ENCODE results near the gene SND1.

Gene SND1

GRCh38 chr7:127850195-127850594, 198.2 kb downstream of the SND1 start:
- no peaks in the 10 kb centered on the region for H3K9me3 ChIP-seq (ENCODE audit: control insufficient read depth, insufficient read depth, low read length)
- no peak overlapping the region for H3K9ac ChIP-seq (ENCODE audit: low read depth, low read length)
- no peak overlapping the region for H3K27ac ChIP-seq (ENCODE audit: low read depth, low read length)
- peaks cover 25% of the 10 kb centered on the region for H3K36me3 ChIP-seq (ENCODE audit: control insufficient read depth, insufficient read depth, low read length)
- peaks cover 22% of the 10 kb centered on the region for H3K4me1 ChIP-seq (ENCODE audit: control insufficient read depth, insufficient read depth, low read length)
- H3K27me3 ChIP-seq (ENCODE audit: control insufficient read depth, insufficient read depth, low read length): no peaks in the 10 kb centered on the region
- no peak overlapping the region for H3K4me3 ChIP-seq (ENCODE audit: low read depth, low read length)

- H3K9me3 ChIP-seq (ENCODE audit: control insufficient read depth, insufficient read depth, low read length): no peaks in the 10 kb centered on the region
- H3K27ac ChIP-seq (ENCODE audit: low read depth, low read length): no peak overlapping the region
- peaks cover 6% of the 10 kb centered on the region for H3K36me3 ChIP-seq (ENCODE audit: control insufficient read depth, insufficient read depth, low read length)
- no peak overlapping the region for H3K9ac ChIP-seq (ENCODE audit: low read depth, low read length)
- no peaks in the 10 kb centered on the region for H3K27me3 ChIP-seq (ENCODE audit: control insufficient read depth, insufficient read depth, low read length)
- peaks cover 18% of the 10 kb centered on the region for H3K4me1 ChIP-seq (ENCODE audit: control insufficient read depth, insufficient read depth, low read length)
- no peak overlapping the region for H3K4me3 ChIP-seq (ENCODE audit: low read depth, low read length)
Measured at GRCh38 chr7:127854383-127854782, 202.4 kb downstream of the SND1 start.

GRCh38 chr7:127857464-127857841, 205.5 kb downstream of the SND1 start:
- Histone ChIP-seq H3K9ac (ENCODE audit: low read depth, low read length) (no peak overlapping the region), H3K27ac (ENCODE audit: low read depth, low read length) (no peak overlapping the region), H3K4me3 (ENCODE audit: low read depth, low read length) (no peak overlapping the region), H3K4me1 (ENCODE audit: control insufficient read depth, insufficient read depth, low read length) (peaks cover 18% of the 10 kb centered on the region), H3K9me3 (ENCODE audit: control insufficient read depth, insufficient read depth, low read length) (no peaks in the 10 kb centered on the region), H3K36me3 (ENCODE audit: control insufficient read depth, insufficient read depth, low read length) (no peaks in the 10 kb centered on the region), H3K27me3 (ENCODE audit: control insufficient read depth, insufficient read depth, low read length) (no peaks in the 10 kb centered on the region)

- Histone ChIP-seq H3K36me3 (ENCODE audit: control insufficient read depth, insufficient read depth, low read length) (no peaks in the 10 kb centered on the region), H3K9ac (ENCODE audit: low read depth, low read length) (no peak overlapping the region), H3K27me3 (ENCODE audit: control insufficient read depth, insufficient read depth, low read length) (no peaks in the 10 kb centered on the region), H3K4me1 (ENCODE audit: control insufficient read depth, insufficient read depth, low read length) (peaks cover 18% of the 10 kb centered on the region), H3K27ac (ENCODE audit: low read depth, low read length) (no peak overlapping the region), H3K4me3 (ENCODE audit: low read depth, low read length) (no peak overlapping the region), H3K9me3 (ENCODE audit: control insufficient read depth, insufficient read depth, low read length) (no peaks in the 10 kb centered on the region)
Measured at GRCh38 chr7:127858091-127858914, 206.3 kb downstream of the SND1 start.

- Histone ChIP-seq H3K27me3 (ENCODE audit: control insufficient read depth, insufficient read depth, low read length) (no peaks in the 10 kb centered on the region), H3K9me3 (ENCODE audit: control insufficient read depth, insufficient read depth, low read length) (no peaks in the 10 kb centered on the region), H3K4me3 (ENCODE audit: low read depth, low read length) (no peak overlapping the region), H3K27ac (ENCODE audit: low read depth, low read length) (no peak overlapping the region), H3K9ac (ENCODE audit: low read depth, low read length) (no peak overlapping the region), H3K36me3 (ENCODE audit: control insufficient read depth, insufficient read depth, low read length) (no peaks in the 10 kb centered on the region), H3K4me1 (ENCODE audit: control insufficient read depth, insufficient read depth, low read length) (peaks cover 18% of the 10 kb centered on the region)
Measured at GRCh38 chr7:127858915-127859189, 206.9 kb downstream of the SND1 start.

DNA sequence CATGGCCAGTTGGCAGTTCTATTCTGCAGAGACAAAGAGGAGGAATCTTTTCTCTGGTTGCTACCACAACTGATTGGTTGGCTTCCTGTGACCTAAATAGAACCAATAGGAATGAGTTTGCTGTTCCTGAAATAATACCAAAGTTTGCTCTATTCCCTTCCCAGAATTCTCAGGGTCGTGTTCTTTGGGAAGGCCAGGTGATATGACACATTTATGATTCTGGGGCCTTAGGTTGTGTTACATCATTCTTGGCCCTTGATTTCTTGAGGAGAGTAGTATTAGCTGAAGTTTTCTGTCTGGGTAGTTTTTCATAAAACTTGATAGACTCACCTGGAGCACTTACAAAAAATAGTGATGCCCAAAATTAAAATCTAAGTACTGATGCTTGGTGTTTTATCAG, 207.3 kb downstream of the SND1 start:
- H3K9me3 ChIP-seq (ENCODE audit: control insufficient read depth, insufficient read depth, low read length): no peaks in the 10 kb centered on the region
- no peak overlapping the region for H3K4me3 ChIP-seq (ENCODE audit: low read depth, low read length)
- no peaks in the 10 kb centered on the region for H3K27me3 ChIP-seq (ENCODE audit: control insufficient read depth, insufficient read depth, low read length)
- no peak overlapping the region for H3K27ac ChIP-seq (ENCODE audit: low read depth, low read length)
- no peaks in the 10 kb centered on the region for H3K36me3 ChIP-seq (ENCODE audit: control insufficient read depth, insufficient read depth, low read length)
- peaks cover 18% of the 10 kb centered on the region for H3K4me1 ChIP-seq (ENCODE audit: control insufficient read depth, insufficient read depth, low read length)
- no peak overlapping the region for H3K9ac ChIP-seq (ENCODE audit: low read depth, low read length)

DNA sequence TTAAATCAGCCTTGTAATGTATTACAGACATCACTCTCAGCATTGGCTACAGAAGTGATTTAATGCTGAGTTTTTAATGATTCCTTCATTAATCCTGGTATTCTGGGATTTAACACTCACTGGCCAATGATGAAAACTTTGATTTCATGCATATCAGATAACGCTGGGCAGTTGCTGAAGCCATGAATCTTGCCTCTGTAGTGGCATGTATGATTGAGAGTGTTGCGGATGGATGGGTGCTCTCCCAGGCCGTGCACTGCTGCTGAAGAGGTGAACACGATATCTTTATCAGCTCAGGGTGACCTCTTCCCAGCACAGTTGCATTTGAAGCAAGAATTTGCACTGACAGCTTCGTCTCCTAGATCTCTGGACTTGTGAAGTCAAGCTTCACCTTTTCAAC, 210.5 kb downstream of the SND1 start:
- Histone ChIP-seq H3K4me1 (ENCODE audit: control insufficient read depth, insufficient read depth, low read length) (peaks cover 29% of the 10 kb centered on the region), H3K9me3 (ENCODE audit: control insufficient read depth, insufficient read depth, low read length) (no peaks in the 10 kb centered on the region), H3K4me3 (ENCODE audit: low read depth, low read length) (no peak overlapping the region), H3K9ac (ENCODE audit: low read depth, low read length) (no peak overlapping the region), H3K27me3 (ENCODE audit: control insufficient read depth, insufficient read depth, low read length) (no peaks in the 10 kb centered on the region), H3K27ac (ENCODE audit: low read depth, low read length) (no peak overlapping the region), H3K36me3 (ENCODE audit: control insufficient read depth, insufficient read depth, low read length) (no peaks in the 10 kb centered on the region)

DNA sequence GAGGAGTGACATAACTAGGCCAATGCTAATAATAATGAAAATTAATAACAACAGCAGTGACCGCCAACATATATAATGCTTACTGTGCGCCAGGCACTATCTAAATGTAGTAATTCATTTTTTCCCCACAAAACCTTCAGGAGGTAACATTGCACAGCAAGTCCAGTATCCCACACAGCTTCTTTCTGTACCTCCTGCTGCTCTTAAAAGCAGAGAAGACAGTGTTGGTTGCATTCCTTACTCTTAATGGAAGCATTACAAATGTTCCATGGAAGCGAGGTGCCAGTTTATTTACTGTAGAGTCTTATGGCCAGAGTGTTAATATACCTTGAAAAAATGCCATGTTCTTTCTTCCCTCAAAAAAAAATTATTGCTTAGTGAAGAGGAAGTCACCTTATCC, 211.1 kb downstream of the SND1 start:
- no peaks in the 10 kb centered on the region for H3K27me3 ChIP-seq (ENCODE audit: control insufficient read depth, insufficient read depth, low read length)
- no peaks in the 10 kb centered on the region for H3K9me3 ChIP-seq (ENCODE audit: control insufficient read depth, insufficient read depth, low read length)
- no peak overlapping the region for H3K9ac ChIP-seq (ENCODE audit: low read depth, low read length)
- H3K27ac ChIP-seq (ENCODE audit: low read depth, low read length): no peak overlapping the region
- H3K36me3 ChIP-seq (ENCODE audit: control insufficient read depth, insufficient read depth, low read length): no peaks in the 10 kb centered on the region
- H3K4me1 ChIP-seq (ENCODE audit: control insufficient read depth, insufficient read depth, low read length): peaks cover 29% of the 10 kb centered on the region
- no peak overlapping the region for H3K4me3 ChIP-seq (ENCODE audit: low read depth, low read length)

GRCh38 chr7:127865466-127865865, 213.5 kb downstream of the SND1 start:
- no peak overlapping the region for H3K9ac ChIP-seq (ENCODE audit: low read depth, low read length)
- no peak overlapping the region for H3K4me3 ChIP-seq (ENCODE audit: low read depth, low read length)
- no peak overlapping the region for H3K27ac ChIP-seq (ENCODE audit: low read depth, low read length)
- no peaks in the 10 kb centered on the region for H3K9me3 ChIP-seq (ENCODE audit: control insufficient read depth, insufficient read depth, low read length)
- no peaks in the 10 kb centered on the region for H3K36me3 ChIP-seq (ENCODE audit: control insufficient read depth, insufficient read depth, low read length)
- no peaks in the 10 kb centered on the region for H3K27me3 ChIP-seq (ENCODE audit: control insufficient read depth, insufficient read depth, low read length)
- peaks cover 29% of the 10 kb centered on the region for H3K4me1 ChIP-seq (ENCODE audit: control insufficient read depth, insufficient read depth, low read length)

- Histone ChIP-seq H3K27me3 (ENCODE audit: control insufficient read depth, insufficient read depth, low read length) (no peaks in the 10 kb centered on the region), H3K9ac (ENCODE audit: low read depth, low read length) (no peak overlapping the region), H3K4me1 (ENCODE audit: control insufficient read depth, insufficient read depth, low read length) (peaks cover 19% of the 10 kb centered on the region), H3K27ac (ENCODE audit: low read depth, low read length) (no peak overlapping the region), H3K36me3 (ENCODE audit: control insufficient read depth, insufficient read depth, low read length) (no peaks in the 10 kb centered on the region), H3K9me3 (ENCODE audit: control insufficient read depth, insufficient read depth, low read length) (no peaks in the 10 kb centered on the region), H3K4me3 (ENCODE audit: low read depth, low read length) (no peak overlapping the region)
Measured at GRCh38 chr7:127870231-127870907, 218.4 kb downstream of the SND1 start.

GRCh38 chr7:127871226-127871625, 219.2 kb downstream of the SND1 start:
- Histone ChIP-seq H3K9ac (ENCODE audit: low read depth, low read length) (no peak overlapping the region), H3K27ac (ENCODE audit: low read depth, low read length) (no peak overlapping the region), H3K4me1 (ENCODE audit: control insufficient read depth, insufficient read depth, low read length) (peaks cover 13% of the 10 kb centered on the region), H3K36me3 (ENCODE audit: control insufficient read depth, insufficient read depth, low read length) (no peaks in the 10 kb centered on the region), H3K9me3 (ENCODE audit: control insufficient read depth, insufficient read depth, low read length) (no peaks in the 10 kb centered on the region), H3K4me3 (ENCODE audit: low read depth, low read length) (no peak overlapping the region), H3K27me3 (ENCODE audit: control insufficient read depth, insufficient read depth, low read length) (no peaks in the 10 kb centered on the region)

Data from HUES48 (cell line).